NCI-H2196 (cell line): ENCODE data around the gene QDPR.
A peak's percentile ranks its signal among the peaks of the same experiment; 100 is the strongest.
"Not testable (repeated sequence)": the region's sequence is repeated elsewhere in the genome, so short reads cannot be mapped to it uniquely, and the experiment has no call there.

Experiments used
- DNase-seq: peaks from one replicate; lab custom pipeline; 2025; ENCODE audit not compliant: unreplicated experiment; lab: John Stamatoyannopoulos, UW

Gene QDPR

GRCh38 chr4:17492058-17492741 lies 19.7 kb downstream of the QDPR start:
- peak; percentile 28 for DNase-seq

- no peak for DNase-seq
Measured at GRCh38 chr4:17491196-17491595, 20.7 kb downstream of the QDPR start.

GRCh38 chr4:17490575-17491059 lies 21.3 kb downstream of the QDPR start:
- DNase-seq, result peak; percentile 69

- DNase-seq, result no peak
Measured at GRCh38 chr4:17489721-17490120, 22.2 kb downstream of the QDPR start.

GRCh38 chr4:17489123-17489522 lies 22.8 kb downstream of the QDPR start:
- DNase-seq, result no peak

GRCh38 chr4:17482716-17483115 lies 29.2 kb downstream of the QDPR start:
- no peak for DNase-seq

- DNase-seq, result no peak
Measured at GRCh38 chr4:17480955-17481354, 30.9 kb downstream of the QDPR start.

- DNase-seq, result no peak
Measured at GRCh38 chr4:17480210-17480927, 31.5 kb downstream of the QDPR start.

GRCh38 chr4:17477774-17478472 lies 34.0 kb downstream of the QDPR start:
- DNase-seq, result no peak

GRCh38 chr4:17476853-17477252 lies 35.0 kb downstream of the QDPR start:
- no peak for DNase-seq

- no peak for DNase-seq
Measured at GRCh38 chr4:17475481-17475880, 36.4 kb downstream of the QDPR start.

GRCh38 chr4:17469931-17470674 lies 41.8 kb downstream of the QDPR start:
- DNase-seq, result no peak

- peak; percentile 25 for DNase-seq
Measured at GRCh38 chr4:17468619-17469221, 43.2 kb downstream of the QDPR start.

- DNase-seq, result no peak
Measured at GRCh38 chr4:17463606-17464005, 48.3 kb downstream of the QDPR start.

- no peak for DNase-seq
Measured at GRCh38 chr4:17450269-17450804, 61.6 kb downstream of the QDPR start.

- no peak for DNase-seq
Measured at GRCh38 chr4:17448689-17449088, 63.2 kb downstream of the QDPR start.

GRCh38 chr4:17447675-17448298 lies 64.1 kb downstream of the QDPR start:
- DNase-seq, result peak; percentile 50

- no peak for DNase-seq
Measured at GRCh38 chr4:17447056-17447455, 64.8 kb downstream of the QDPR start.

- DNase-seq, result not testable (repeated sequence)
Measured at GRCh38 chr4:17442477-17442876, 69.4 kb downstream of the QDPR start.

- DNase-seq, result no peak
Measured at GRCh38 chr4:17437396-17437795, 74.5 kb downstream of the QDPR start.
